Measurements from ENCODE around the gene RFLNA. TPM values are rescaled to one million over a fixed set of nuclear protein-coding genes. Genes with fewer than 3 reads are reported as not detected.

The RFLNA gene
- polyA plus RNA-seq, 1 donor (not counting 4 experiments of a cell fraction or from before 2014, with no cell fraction given), result 1.1 TPM

DNA sequence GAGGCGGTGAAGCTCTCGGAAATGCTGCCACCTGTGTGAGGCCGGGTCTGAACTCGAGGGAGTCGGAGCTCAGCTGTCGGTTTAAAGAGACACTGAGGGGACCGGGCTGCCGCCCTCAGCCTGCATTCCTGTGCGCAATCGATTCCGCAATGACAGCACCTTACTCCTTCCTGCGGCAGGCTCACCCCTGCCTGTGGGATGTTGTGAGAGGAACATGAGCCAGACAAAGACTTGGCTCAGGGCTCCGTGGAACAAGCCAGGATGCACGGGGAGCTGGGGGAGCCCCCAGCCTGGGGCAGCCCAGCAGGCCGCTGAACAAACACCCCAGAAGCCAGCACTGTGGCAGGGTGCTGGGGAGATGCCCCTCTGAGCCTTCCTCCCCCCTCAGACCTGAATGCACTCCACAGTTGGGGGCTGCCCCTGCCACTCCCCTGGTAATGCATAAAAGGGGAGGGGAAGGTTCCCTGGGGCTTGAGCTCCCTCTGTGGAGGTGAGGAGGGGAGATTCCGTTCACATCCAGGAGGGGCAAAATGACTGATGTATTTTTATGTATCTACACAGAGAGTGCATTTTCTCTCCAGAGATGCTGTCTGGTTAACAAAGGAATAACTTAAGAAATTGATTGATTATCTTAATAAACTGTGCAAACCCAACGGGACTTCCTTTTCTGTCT lies 20.6 kb downstream of the RFLNA start:
- Histone ChIP-seq H4K20me1 (ENCODE audit: control insufficient read depth, extremely low read depth, insufficient read depth, low read length) (no peaks in the 10 kb centered on the region), H3K9me1 (ENCODE audit: control insufficient read depth, extremely low read depth, insufficient read depth, low read length) (no peaks in the 10 kb centered on the region), H3K4me2 (ENCODE audit: control insufficient read depth, extremely low read depth, insufficient read depth, low read depth, low read length) (no peak overlapping the region), H2AFZ (ENCODE audit: control insufficient read depth, low read length) (no peak overlapping the region), H3K27me3 (ENCODE audit: control insufficient read depth, extremely low read depth, insufficient read depth, low read length) (peaks cover 7% of the 10 kb centered on the region), H3K79me2 (ENCODE audit: control insufficient read depth, insufficient read depth, low read length) (no peaks in the 10 kb centered on the region), H3K9me3 (ENCODE audit: control insufficient read depth, low read depth, low read length) (no peaks in the 10 kb centered on the region), H3K27ac (ENCODE audit: control insufficient read depth, insufficient read depth, low read length) (no peak overlapping the region), H3K9ac (ENCODE audit: control insufficient read depth, extremely low read depth, insufficient read depth, low read length) (no peak overlapping the region), H3K36me3 (ENCODE audit: control insufficient read depth in 2 of 2, extremely low read depth in 1 of 2, insufficient read depth in 2 of 2, low read length in 2 of 2) (no peaks in the 10 kb centered on the region), H3K4me3 (ENCODE audit: control insufficient read depth in 2 of 3, extremely low read depth in 1 of 3, insufficient read depth in 2 of 3, low read depth in 1 of 3, low read length in 3 of 3) (no peak overlapping the region), H3K4me1 (ENCODE audit: control insufficient read depth, extremely low read depth, insufficient read depth, low read length) (no peaks in the 10 kb centered on the region)
- no peak for FAIRE-seq
- DNase-seq (ENCODE audit: low read depth, low spot score), result no peak
- no peak for TF ChIP-seq EZH2 (IDR thresholded peaks at IDR 0.05; ENCODE audit: low read length)
- no peak for TF ChIP-seq CTCF (optimal IDR thresholded peaks at IDR 0.05 in 1 of 3, IDR thresholded peaks at IDR 0.05 in 1 of 3, conservative IDR thresholded peaks at IDR 0.05 in 1 of 3; ENCODE audit: extremely low read depth in 1 of 3, insufficient read depth in 2 of 3, low read length in 3 of 3)
- dilution Hi-C loops (cut with MboI; ENCODE audit: extremely low pct_ligation_motif_present, low sequenced_read_pairs), result no loop called here

DNA sequence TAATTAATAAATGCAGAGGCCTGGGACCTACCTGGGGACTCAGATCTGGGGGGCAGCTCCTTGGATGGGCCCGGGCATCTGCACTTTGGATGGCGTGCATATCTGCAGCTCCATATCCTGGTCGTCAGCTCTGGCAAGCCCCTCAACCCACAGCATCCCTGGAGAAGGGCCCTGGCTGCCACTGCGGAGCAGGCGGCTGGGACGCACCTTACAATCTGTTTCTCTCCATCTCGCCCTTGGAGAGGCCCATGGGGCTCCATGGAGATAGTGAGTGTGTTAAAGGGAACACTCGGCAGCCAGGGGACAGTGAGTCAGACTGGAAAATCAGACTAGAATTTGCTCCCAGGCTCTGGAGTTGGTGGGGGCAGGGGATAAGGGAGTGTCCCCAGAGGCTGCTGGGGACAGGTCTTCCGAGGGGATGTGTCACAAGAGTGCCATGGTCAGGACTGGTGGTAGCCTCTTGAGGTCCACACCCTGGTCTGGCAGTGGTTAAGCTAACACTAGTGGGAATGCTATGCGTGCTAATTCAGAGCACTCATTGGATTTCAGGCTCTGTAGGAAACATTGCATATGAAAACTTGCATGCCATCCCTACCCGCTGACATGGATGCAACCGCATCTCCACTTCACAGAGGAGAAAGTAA lies 21.5 kb downstream of the RFLNA start:
- Histone ChIP-seq H3K9ac (ENCODE audit: control insufficient read depth, extremely low read depth, insufficient read depth, low read length) (no peak overlapping the region), H3K9me1 (ENCODE audit: control insufficient read depth, extremely low read depth, insufficient read depth, low read length) (no peaks in the 10 kb centered on the region), H3K4me2 (ENCODE audit: control insufficient read depth, extremely low read depth, insufficient read depth, low read depth, low read length) (no peak overlapping the region), H3K27ac (ENCODE audit: control insufficient read depth, insufficient read depth, low read length) (no peak overlapping the region), H3K4me1 (ENCODE audit: control insufficient read depth, extremely low read depth, insufficient read depth, low read length) (no peaks in the 10 kb centered on the region), H3K79me2 (ENCODE audit: control insufficient read depth, insufficient read depth, low read length) (no peaks in the 10 kb centered on the region), H2AFZ (ENCODE audit: control insufficient read depth, low read length) (no peak overlapping the region), H3K36me3 (ENCODE audit: control insufficient read depth in 2 of 2, extremely low read depth in 1 of 2, insufficient read depth in 2 of 2, low read length in 2 of 2) (no peaks in the 10 kb centered on the region), H3K9me3 (ENCODE audit: control insufficient read depth, low read depth, low read length) (no peaks in the 10 kb centered on the region), H3K27me3 (ENCODE audit: control insufficient read depth, extremely low read depth, insufficient read depth, low read length) (peaks cover 7% of the 10 kb centered on the region), H3K4me3 (ENCODE audit: control insufficient read depth in 2 of 3, extremely low read depth in 1 of 3, insufficient read depth in 2 of 3, low read depth in 1 of 3, low read length in 3 of 3) (no peak overlapping the region), H4K20me1 (ENCODE audit: control insufficient read depth, extremely low read depth, insufficient read depth, low read length) (no peaks in the 10 kb centered on the region)
- FAIRE-seq (no peak), DNase-seq (ENCODE audit: low read depth, low spot score) (no peak)
- dilution Hi-C loops (cut with MboI; ENCODE audit: extremely low pct_ligation_motif_present, low sequenced_read_pairs), result no loop called here
- TF ChIP-seq EZH2 (IDR thresholded peaks at IDR 0.05; ENCODE audit: low read length) (no peak), CTCF (optimal IDR thresholded peaks at IDR 0.05 in 1 of 3, IDR thresholded peaks at IDR 0.05 in 1 of 3, conservative IDR thresholded peaks at IDR 0.05 in 1 of 3; ENCODE audit: extremely low read depth in 1 of 3, insufficient read depth in 2 of 3, low read length in 3 of 3) (no peak)
